Tibial nerve (tissue), 3 donors: ENCODE measurements around the gene C10orf71.

Experiments
- CTCF ChIP-seq, 5 experiments: fragments of 200-600 bp in 3 of 5; fragments of 450-650 bp in 2 of 5; sonication (generic) in 3 of 5; IDR thresholded peaks; one replicate each; pipeline ENCODE4 v1.5.1; 2016 to 2019; ENCODE audit warnings: antibody characterized with exemption in 5 of 5, mild to moderate bottlenecking in 3 of 5, moderate library complexity in 2 of 5
- POLR2A ChIP-seq, 2 donors: fragments of 450-650 bp; IDR thresholded peaks; one replicate each; pipeline ENCODE4 v1.6.1; 2017; ENCODE audit warnings: antibody characterized with exemption in 2 of 2, mild to moderate bottlenecking in 2 of 2, moderate library complexity in 2 of 2

DNA sequence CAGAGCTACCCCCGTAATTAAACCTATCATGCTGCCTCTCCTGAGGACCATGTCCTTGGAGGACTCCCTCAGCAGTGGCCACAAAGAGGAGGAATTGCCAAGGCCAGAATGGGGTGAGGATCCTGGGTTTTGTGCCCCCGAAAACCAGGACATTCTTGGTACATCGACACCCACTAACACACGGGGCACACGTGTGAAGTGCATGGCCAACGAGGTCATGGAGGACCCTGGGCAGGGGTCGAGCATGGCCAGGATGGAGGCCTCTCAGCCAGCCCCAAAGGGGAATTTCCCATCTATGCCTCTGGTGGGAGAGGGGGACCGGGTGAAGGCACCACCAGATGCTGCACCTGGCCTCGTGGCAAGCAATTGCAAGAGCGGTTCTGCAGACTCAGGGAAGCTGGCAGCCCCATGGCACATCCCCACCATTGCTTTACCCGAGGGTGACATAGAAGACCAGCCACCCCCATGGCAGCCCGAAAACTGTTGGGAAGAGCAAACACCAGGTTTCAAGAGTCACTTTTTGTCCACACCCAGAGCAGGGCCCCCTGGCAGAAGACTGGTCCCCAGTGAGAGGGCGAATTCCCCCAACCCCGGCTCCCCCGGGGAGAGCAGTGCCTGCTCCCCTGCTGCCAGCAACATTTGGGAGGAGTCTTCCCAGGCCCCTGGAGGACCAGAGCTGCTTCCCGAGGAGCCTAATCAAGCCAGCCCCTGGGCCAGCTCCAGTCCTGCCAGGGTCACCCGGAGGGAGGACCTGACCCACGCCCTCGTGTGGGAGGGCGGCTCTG, 26.4 kb downstream of the C10orf71 start:
- TF ChIP-seq CTCF (IDR thresholded peaks at IDR 0.05) (no peak), POLR2A (IDR thresholded peaks at IDR 0.05) (no peak)
